HEK293 (cell line): ENCODE measurements around the gene PNLDC1.

Source experiments
- CTCF ChIA-PET: fragments of 350-600 bp; formaldehyde crosslinking; extraction: SDS; loops from one replicate; lab custom pipeline; 2021; ENCODE audit warnings: antibody characterized with exemption; lab: Yijun Ruan, JAX
- POLR2A ChIA-PET: fragments of 300-600 bp; formaldehyde crosslinking; extraction: SDS; loops from one replicate; lab custom pipeline; 2020; ENCODE audit warnings: antibody characterized with exemption, inconsistent platforms; lab: Yijun Ruan, JAX
- H3K27ac ChIP-seq: fragments of 200-500 bp; sonication (Bioruptor generic); 2 replicates; pipeline ENCODE4 v1.5.1; 2014; ENCODE audit warnings: low read depth, low read length, control low read depth, inconsistent platforms; ENCODE audit errors: extremely low read depth
- H3K36me3 ChIP-seq, 2 experiments: fragments of 200-500 bp in 1 of 2; sonication (Bioruptor generic) in 1 of 2; 1 replicate in 1 of 2; 2 replicates in 1 of 2; pipeline ENCODE4 v1.5.1; 2014 to 2017; ENCODE audit warnings: inconsistent platforms in 2 of 2, low read length in 2 of 2; ENCODE audit not compliant: control insufficient read depth in 2 of 2, insufficient read depth in 1 of 2
- H3K4me1 ChIP-seq: fragments of 200-500 bp; sonication (Bioruptor generic); 2 replicates; pipeline ENCODE4 v1.5.1; 2014; ENCODE audit warnings: mild to moderate bottlenecking, low read length, inconsistent platforms; ENCODE audit not compliant: control insufficient read depth, insufficient read depth
- H3K4me3 ChIP-seq: 2 replicates; pipeline ENCODE4 v1.5.1; 2011; ENCODE audit warnings: low read depth, mild to moderate bottlenecking, control low read depth, low read length, moderate library complexity
- H3K9me3 ChIP-seq: fragments of 200-500 bp; sonication (Bioruptor generic); 2 replicates; pipeline ENCODE4 v1.5.1; 2014; ENCODE audit warnings: low read depth, low read length, inconsistent platforms; ENCODE audit not compliant: control insufficient read depth, insufficient read depth
- GLI2 ChIP-seq: fragments of 450-650 bp; formaldehyde crosslinking; IDR thresholded peaks from 2 replicates; pipeline ENCODE4; 2017; ENCODE audit warnings: missing biosample characterization, missing genetic modification characterization, low read depth, borderline replicate concordance
- KLF10 ChIP-seq: fragments of 450-650 bp; IDR thresholded peaks from 2 replicates; pipeline ENCODE4 v1.5.1; 2018; ENCODE audit warnings: missing biosample characterization, mild to moderate bottlenecking, missing genetic modification characterization
- KLF16 ChIP-seq: fragments of 450-650 bp; formaldehyde crosslinking; IDR thresholded peaks from 2 replicates; pipeline ENCODE4 v1.5.1; 2017; ENCODE audit warnings: missing biosample characterization, missing genetic modification characterization
- REPIN1 ChIP-seq: fragments of 450-650 bp; formaldehyde crosslinking; IDR thresholded peaks from 2 replicates; pipeline ENCODE4 v1.5.1; 2017; ENCODE audit warnings: missing biosample characterization, missing genetic modification characterization, low read depth
- ZNF157 ChIP-seq: fragments of 450-650 bp; formaldehyde crosslinking; IDR thresholded peaks from 2 replicates; pipeline ENCODE4 v1.5.1; 2016; ENCODE audit warnings: missing biosample characterization, missing genetic modification characterization
- TF ChIP-seq, protein P1 (sequence below): sonication (generic); formaldehyde crosslinking; IDR thresholded peaks from 2 replicates; pipeline ENCODE4 v1.8.1; 2022; ENCODE audit warnings: mild to moderate bottlenecking, moderate library complexity, missing genetic modification reagents
- TF ChIP-seq, protein P2 (sequence below): fragments of 450-650 bp; formaldehyde crosslinking; IDR thresholded peaks from 2 replicates; pipeline ENCODE4 v1.5.1; 2017; ENCODE audit warnings: missing biosample characterization, missing genetic modification characterization

The PNLDC1 gene

DNA sequence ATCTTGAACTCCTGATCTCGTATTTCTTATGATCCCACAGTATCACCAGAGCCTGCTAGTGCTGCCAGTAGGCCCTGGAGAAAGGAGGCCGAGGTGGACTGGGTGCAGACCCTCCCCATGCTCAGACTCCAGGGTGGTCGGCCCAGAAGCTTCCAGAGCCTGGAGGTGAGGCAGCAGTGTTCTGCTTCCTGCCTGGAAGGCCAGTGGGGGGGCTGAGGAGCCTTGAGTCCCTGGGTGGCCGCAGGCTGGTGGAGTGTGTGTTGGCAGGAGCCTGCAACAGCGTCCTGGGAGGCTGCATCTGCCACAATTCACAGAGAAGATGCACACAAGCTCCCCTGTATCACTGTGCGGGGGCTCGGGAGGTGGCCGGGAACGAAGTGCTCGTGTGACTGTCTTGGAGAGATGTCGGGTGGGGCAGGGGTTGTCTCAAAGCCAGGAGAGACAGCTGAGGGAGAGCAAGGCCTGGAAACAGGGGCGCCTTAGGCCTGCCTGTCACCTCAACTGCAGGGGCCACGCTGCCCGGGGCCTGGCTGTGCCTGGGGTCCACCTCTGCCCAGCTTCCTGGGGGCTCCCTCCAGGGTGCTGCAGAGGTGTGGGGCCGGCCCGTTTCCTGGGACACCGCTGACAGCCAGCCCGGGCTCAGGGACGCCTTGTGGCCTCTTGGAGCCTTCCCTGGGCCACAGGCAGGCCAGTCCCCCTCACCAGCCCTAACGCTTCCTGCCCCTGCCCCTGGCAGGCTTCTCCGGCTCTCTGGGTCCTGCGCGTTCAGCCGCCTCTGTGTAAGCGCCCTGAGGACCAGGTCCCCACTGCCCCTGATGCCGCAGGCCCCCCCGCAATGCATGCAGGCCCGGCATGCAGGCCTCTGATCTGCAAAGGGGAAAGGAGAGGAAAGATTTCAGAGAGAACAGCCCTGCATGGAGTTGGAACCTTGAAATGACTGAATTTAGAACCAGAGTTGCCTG is 66.5 kb downstream of the PNLDC1 start:
- POLR2A ChIA-PET: no interaction called here
- CTCF ChIA-PET: interaction anchor here (0.6 to 1.3 kb wide), 8 partner anchors 10 to 692 kb away, joined by 3 to 5 read pairs (median 3); no protein-coding TSS in a partner anchor
- no peaks in the 10 kb centered on the region for H3K9me3 ChIP-seq

More for the DNA sequence above, 66.5 kb downstream of the PNLDC1 start:
- TF ChIP-seq, protein P1, sequence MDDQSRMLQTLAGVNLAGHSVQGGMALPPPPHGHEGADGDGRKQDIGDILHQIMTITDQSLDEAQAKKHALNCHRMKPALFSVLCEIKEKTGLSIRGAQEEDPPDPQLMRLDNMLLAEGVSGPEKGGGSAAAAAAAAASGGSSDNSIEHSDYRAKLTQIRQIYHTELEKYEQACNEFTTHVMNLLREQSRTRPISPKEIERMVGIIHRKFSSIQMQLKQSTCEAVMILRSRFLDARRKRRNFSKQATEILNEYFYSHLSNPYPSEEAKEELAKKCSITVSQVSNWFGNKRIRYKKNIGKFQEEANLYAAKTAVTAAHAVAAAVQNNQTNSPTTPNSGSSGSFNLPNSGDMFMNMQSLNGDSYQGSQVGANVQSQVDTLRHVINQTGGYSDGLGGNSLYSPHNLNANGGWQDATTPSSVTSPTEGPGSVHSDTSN: no peak
- TF ChIP-seq, protein P2, sequence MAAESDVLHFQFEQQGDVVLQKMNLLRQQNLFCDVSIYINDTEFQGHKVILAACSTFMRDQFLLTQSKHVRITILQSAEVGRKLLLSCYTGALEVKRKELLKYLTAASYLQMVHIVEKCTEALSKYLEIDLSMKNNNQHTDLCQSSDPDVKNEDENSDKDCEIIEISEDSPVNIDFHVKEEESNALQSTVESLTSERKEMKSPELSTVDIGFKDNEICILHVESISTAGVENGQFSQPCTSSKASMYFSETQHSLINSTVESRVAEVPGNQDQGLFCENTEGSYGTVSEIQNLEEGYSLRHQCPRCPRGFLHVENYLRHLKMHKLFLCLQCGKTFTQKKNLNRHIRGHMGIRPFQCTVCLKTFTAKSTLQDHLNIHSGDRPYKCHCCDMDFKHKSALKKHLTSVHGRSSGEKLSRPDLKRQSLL (tag by site-specific recombination): no peak
- TF ChIP-seq GLI2 (tag by site-specific recombination): no peak
- TF ChIP-seq ZNF157 (tag by site-specific recombination): no peak
- TF ChIP-seq KLF16 (tag by site-specific recombination): no peak
- TF ChIP-seq REPIN1 (tag by site-specific recombination): no peak
- TF ChIP-seq KLF10 (tag by site-specific recombination): no peak
- TF ChIP-seq, all 188 proteins: peak for 0
- no peak overlapping the region for H3K27ac ChIP-seq
- H3K4me3 ChIP-seq: no peak overlapping the region
- no peaks in the 10 kb centered on the region for H3K4me1 ChIP-seq
- no peaks in the 10 kb centered on the region for H3K36me3 ChIP-seq
